Karpas-422 (cell line): Measurements from ENCODE around the gene GPC5. TPM values are rescaled to one million over a fixed set of nuclear protein-coding genes. Genes with fewer than 3 reads are reported as not detected.
"Not testable (repeated sequence)": the region's sequence is repeated elsewhere in the genome, so short reads cannot be mapped to it uniquely, and the experiment has no call there.

Experiments
- DNase-seq: peaks from one replicate; pipeline ENCODE4 v3.0.0-alpha.2; 2015
- H2AFZ ChIP-seq: fragments of 200-600 bp; sonication (generic); 2 replicates; pipeline ENCODE4 v1.6.1; 2014; ENCODE audit warnings: antibody characterized with exemption, low read length, mixed read lengths
- H3K27ac ChIP-seq: fragments of 200-600 bp; sonication (generic); 2 replicates; pipeline ENCODE4 v1.5.1; 2014; ENCODE audit warnings: mild to moderate bottlenecking, low read length, moderate library complexity
- H3K27me3 ChIP-seq: fragments of 200-600 bp; sonication (generic); 2 replicates; pipeline ENCODE4 v1.6.1; 2014; ENCODE audit warnings: low read length, mixed read lengths
- H3K36me3 ChIP-seq: fragments of 200-600 bp; sonication (generic); 2 replicates; pipeline ENCODE4 v1.6.1; 2014; ENCODE audit warnings: low read length, mixed read lengths; ENCODE audit not compliant: insufficient read depth
- H3K4me1 ChIP-seq: fragments of 200-600 bp; sonication (generic); 2 replicates; pipeline ENCODE4 v1.6.1; 2014; ENCODE audit warnings: mild to moderate bottlenecking, low read length, mixed read lengths
- H3K4me2 ChIP-seq: fragments of 200-600 bp; sonication (generic); 2 replicates; pipeline ENCODE4 v1.6.1; 2014; ENCODE audit warnings: low read length, low read depth, mild to moderate bottlenecking; ENCODE audit not compliant: poor library complexity, severe bottlenecking
- H3K4me3 ChIP-seq: fragments of 200-600 bp; sonication (generic); 2 replicates; pipeline ENCODE4 v1.5.1; 2014; ENCODE audit warnings: mild to moderate bottlenecking, antibody characterized with exemption, low read length, mixed read lengths
- H3K79me2 ChIP-seq: fragments of 200-600 bp; sonication (generic); 2 replicates; pipeline ENCODE4 v1.6.1; 2014; ENCODE audit warnings: mild to moderate bottlenecking, low read length, mixed read lengths
- H3K9ac ChIP-seq: fragments of 200-600 bp; sonication (generic); 2 replicates; pipeline ENCODE4 v1.6.0; 2014; ENCODE audit warnings: low read length
- H3K9me2 ChIP-seq: fragments of 200-600 bp; sonication (generic), shearing (Covaris generic); replicated peaks from 2 replicates; pipeline ENCODE4 v1.6.0; 2014; ENCODE audit warnings: mild to moderate bottlenecking, low read length, moderate library complexity; ENCODE audit not compliant: insufficient read depth
- H3K9me3 ChIP-seq: fragments of 300-700, 200-600 bp; sonication (generic); 2 replicates; pipeline ENCODE4 v1.6.1; 2014; ENCODE audit warnings: low read length, mixed read lengths
- H4K20me1 ChIP-seq: fragments of 200-600 bp; sonication (generic); 2 replicates; pipeline ENCODE4 v1.6.1; 2014; ENCODE audit warnings: mild to moderate bottlenecking, antibody characterized with exemption, low read length, low read depth; ENCODE audit not compliant: insufficient read depth
- total RNA-seq: library from RNA; depleted of rRNA; stranded (reverse); fragments of >200 nt; shearing (Covaris generic); gene quantifications from 2 replicates; pipeline ENCODE4 v1.2.3, GENCODE V29; 2014; ENCODE audit warnings: low replicate concordance; rRNA removed

Gene GPC5
- total RNA-seq, result not detected in 2 replicates

GRCh38 chr13:91398413-91399188, at the start of gene GPC5:
TSS of gene GPC5 (plus strand) at chr13:91398621.
- no peaks in the 10 kb centered on the region for H4K20me1 ChIP-seq
- no peak within 1 kb of the TSS for H3K27ac ChIP-seq
- H2AFZ ChIP-seq, result peak within 1 kb of the TSS; percentile 68; the same call in 1 of the 2 replicates
- H3K4me2 ChIP-seq, result peak within 1 kb of the TSS; percentile 79
- no peaks in the 10 kb centered on the region for H3K9me2 ChIP-seq
- peak; percentile 83 for DNase-seq
- no peaks in the 10 kb centered on the region for H3K9me3 ChIP-seq
- H3K9ac ChIP-seq, result peak within 1 kb of the TSS; percentile 29; the same call in 1 of the 2 replicates
- peaks cover 19% of the 10 kb centered on the region for H3K4me1 ChIP-seq
- H3K79me2 ChIP-seq, result no peaks in the 10 kb centered on the region
- no peaks in the 10 kb centered on the region; the same call in 1 of the 2 replicates for H3K27me3 ChIP-seq
- H3K36me3 ChIP-seq, result no peaks in the 10 kb centered on the region
- peak within 1 kb of the TSS; percentile 63; the same call in 1 of the 2 replicates for H3K4me3 ChIP-seq

GRCh38 chr13:91348906-91349435, 49.5 kb upstream of the GPC5 start:
- no peaks in the 10 kb centered on the region for H3K9me3 ChIP-seq
- H3K27ac ChIP-seq, result peak overlapping the region; percentile 67
- DNase-seq, result peak; percentile 95
- no peaks in the 10 kb centered on the region for H3K9me2 ChIP-seq
- peak overlapping the region; percentile 91 for H3K4me2 ChIP-seq
- H3K4me3 ChIP-seq, result peak overlapping the region; percentile 95
- peaks cover 41% of the 10 kb centered on the region for H3K79me2 ChIP-seq
- H3K27me3 ChIP-seq, result no peaks in the 10 kb centered on the region
- H3K36me3 ChIP-seq, result peaks cover 49% of the 10 kb centered on the region
- peaks cover 52% of the 10 kb centered on the region for H3K4me1 ChIP-seq
- peak overlapping the region; percentile 85 for H3K9ac ChIP-seq
- H2AFZ ChIP-seq, result no peak overlapping the region
- H4K20me1 ChIP-seq, result peaks cover 48% of the 10 kb centered on the region

- H3K4me3 ChIP-seq, result peak overlapping the region; percentile 95
- H4K20me1 ChIP-seq, result peaks cover 55% of the 10 kb centered on the region
- peaks cover 62% of the 10 kb centered on the region for H3K36me3 ChIP-seq
- H3K79me2 ChIP-seq, result peaks cover 41% of the 10 kb centered on the region
- H3K9me2 ChIP-seq, result no peaks in the 10 kb centered on the region
- DNase-seq, result no peak
- no peaks in the 10 kb centered on the region for H3K27me3 ChIP-seq
- H3K4me1 ChIP-seq, result peaks cover 60% of the 10 kb centered on the region
- peak overlapping the region; percentile 85 for H3K9ac ChIP-seq
- no peak overlapping the region for H2AFZ ChIP-seq
- peak overlapping the region; percentile 91 for H3K4me2 ChIP-seq
- no peaks in the 10 kb centered on the region for H3K9me3 ChIP-seq
- peak overlapping the region; percentile 67 for H3K27ac ChIP-seq
Observed at GRCh38 chr13:91349992-91350911, 48.2 kb upstream of the GPC5 start.

GRCh38 chr13:91351123-91351522, 47.3 kb upstream of the GPC5 start:
- H3K36me3 ChIP-seq, result peaks cover 70% of the 10 kb centered on the region
- peaks cover 66% of the 10 kb centered on the region for H3K4me1 ChIP-seq
- H3K27ac ChIP-seq, result no peak overlapping the region
- H4K20me1 ChIP-seq, result peaks cover 64% of the 10 kb centered on the region
- peak overlapping the region; percentile 91 for H3K4me2 ChIP-seq
- peak; percentile 42 for DNase-seq
- H3K9me3 ChIP-seq, result no peaks in the 10 kb centered on the region
- no peaks in the 10 kb centered on the region for H3K9me2 ChIP-seq
- H3K27me3 ChIP-seq, result no peaks in the 10 kb centered on the region
- H3K79me2 ChIP-seq, result peaks cover 41% of the 10 kb centered on the region
- H2AFZ ChIP-seq, result no peak overlapping the region
- H3K9ac ChIP-seq, result no peak overlapping the region
- H3K4me3 ChIP-seq, result no peak overlapping the region

GRCh38 chr13:91351980-91352379, 46.4 kb upstream of the GPC5 start:
- H2AFZ ChIP-seq, result no peak overlapping the region
- H3K9me3 ChIP-seq, result no peaks in the 10 kb centered on the region
- peak overlapping the region; percentile 21; the same call in 1 of the 2 replicates for H3K27ac ChIP-seq
- peaks cover 66% of the 10 kb centered on the region for H3K4me1 ChIP-seq
- H3K79me2 ChIP-seq, result peaks cover 41% of the 10 kb centered on the region
- no peak overlapping the region for H3K9ac ChIP-seq
- H4K20me1 ChIP-seq, result peaks cover 72% of the 10 kb centered on the region
- DNase-seq, result peak; percentile 41
- no peaks in the 10 kb centered on the region for H3K27me3 ChIP-seq
- H3K36me3 ChIP-seq, result peaks cover 79% of the 10 kb centered on the region
- H3K9me2 ChIP-seq, result no peaks in the 10 kb centered on the region
- no peak overlapping the region for H3K4me2 ChIP-seq
- H3K4me3 ChIP-seq, result no peak overlapping the region

GRCh38 chr13:91352891-91353290, 45.5 kb upstream of the GPC5 start:
- not testable (repeated sequence) for H3K4me2 ChIP-seq, H3K9me3 ChIP-seq, H3K27ac ChIP-seq, H3K4me3 ChIP-seq, H2AFZ ChIP-seq, H3K9ac ChIP-seq, H3K9me2 ChIP-seq, H3K27me3 ChIP-seq
- H3K79me2 ChIP-seq, result peaks cover 38% of the 10 kb centered on the region
- H3K36me3 ChIP-seq, result peaks cover 88% of the 10 kb centered on the region
- peaks cover 73% of the 10 kb centered on the region for H4K20me1 ChIP-seq
- H3K4me1 ChIP-seq, result peaks cover 71% of the 10 kb centered on the region
- peak; percentile 44 for DNase-seq

GRCh38 chr13:91353494-91353893, 44.9 kb upstream of the GPC5 start:
- no peaks in the 10 kb centered on the region for H3K27me3 ChIP-seq
- peaks cover 94% of the 10 kb centered on the region for H3K36me3 ChIP-seq
- no peak overlapping the region for H3K9ac ChIP-seq
- H3K4me3 ChIP-seq, result no peak overlapping the region
- H2AFZ ChIP-seq, result no peak overlapping the region
- H3K9me2 ChIP-seq, result no peaks in the 10 kb centered on the region
- no peak for DNase-seq
- no peak overlapping the region for H3K27ac ChIP-seq
- peaks cover 75% of the 10 kb centered on the region for H3K4me1 ChIP-seq
- H3K9me3 ChIP-seq, result no peaks in the 10 kb centered on the region
- H3K79me2 ChIP-seq, result peaks cover 34% of the 10 kb centered on the region
- H4K20me1 ChIP-seq, result peaks cover 73% of the 10 kb centered on the region
- no peak overlapping the region for H3K4me2 ChIP-seq
